A549 treated with Mapracorat at 1 μM for 4 hours (cell line): ENCODE measurements around the gene ADGRE2. TPM values are rescaled to one million over a fixed set of nuclear protein-coding genes. Genes with fewer than 3 reads are reported as not detected.

Experiments used
- total RNA-seq: library from RNA; stranded (reverse); fragments of 200-300 nt; extraction: Qiagen RNA extraction; gene quantifications from 5 replicates; pipeline ENCODE4 v1.2.3, GENCODE V29; 2022

ADGRE2 gene
- 0.44 to 1.1 TPM (median 0.56 TPM) in 5 replicates for total RNA-seq

DNA sequence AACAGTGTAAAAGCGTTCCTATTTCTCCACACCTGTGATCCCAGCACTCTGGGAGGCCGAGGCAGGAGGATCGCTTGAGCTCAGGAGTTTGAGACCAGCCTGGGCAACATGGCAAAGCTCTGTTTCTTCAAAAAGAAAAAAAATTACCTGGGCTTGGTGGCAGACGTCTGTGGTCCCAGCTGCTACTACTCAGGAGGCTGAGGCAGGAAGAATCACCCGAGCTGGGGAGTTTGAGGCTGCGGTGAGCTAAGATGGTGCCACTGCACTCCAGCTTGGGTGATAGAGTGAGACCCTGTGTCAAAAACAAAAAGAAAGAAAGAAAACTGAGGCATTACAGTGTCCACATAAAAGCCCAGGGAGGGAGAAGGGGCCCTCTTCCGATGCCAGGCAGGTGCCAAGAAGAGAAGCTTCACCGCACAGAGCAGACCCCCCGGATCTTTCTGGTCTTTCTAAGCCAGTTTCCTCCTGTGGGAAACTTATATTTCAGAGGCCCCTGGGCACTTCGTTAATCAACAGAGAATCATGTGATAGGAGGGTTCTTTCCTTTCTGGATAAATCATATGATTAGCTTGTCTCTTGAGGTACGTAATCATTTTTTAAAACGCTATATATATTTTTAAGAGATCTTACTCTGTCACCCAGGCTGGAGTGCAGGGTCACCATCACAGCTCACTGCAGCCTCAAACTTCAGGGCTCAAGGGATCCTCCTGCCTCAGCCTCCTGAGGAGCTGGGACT, at the start of gene ADGRE2:
Gene ADGRE2 (minus strand): TSS at position 451 of the 736 bp plus-strand sequence. CDS start 1,804 bp downstream, outside the sequence.

DNA sequence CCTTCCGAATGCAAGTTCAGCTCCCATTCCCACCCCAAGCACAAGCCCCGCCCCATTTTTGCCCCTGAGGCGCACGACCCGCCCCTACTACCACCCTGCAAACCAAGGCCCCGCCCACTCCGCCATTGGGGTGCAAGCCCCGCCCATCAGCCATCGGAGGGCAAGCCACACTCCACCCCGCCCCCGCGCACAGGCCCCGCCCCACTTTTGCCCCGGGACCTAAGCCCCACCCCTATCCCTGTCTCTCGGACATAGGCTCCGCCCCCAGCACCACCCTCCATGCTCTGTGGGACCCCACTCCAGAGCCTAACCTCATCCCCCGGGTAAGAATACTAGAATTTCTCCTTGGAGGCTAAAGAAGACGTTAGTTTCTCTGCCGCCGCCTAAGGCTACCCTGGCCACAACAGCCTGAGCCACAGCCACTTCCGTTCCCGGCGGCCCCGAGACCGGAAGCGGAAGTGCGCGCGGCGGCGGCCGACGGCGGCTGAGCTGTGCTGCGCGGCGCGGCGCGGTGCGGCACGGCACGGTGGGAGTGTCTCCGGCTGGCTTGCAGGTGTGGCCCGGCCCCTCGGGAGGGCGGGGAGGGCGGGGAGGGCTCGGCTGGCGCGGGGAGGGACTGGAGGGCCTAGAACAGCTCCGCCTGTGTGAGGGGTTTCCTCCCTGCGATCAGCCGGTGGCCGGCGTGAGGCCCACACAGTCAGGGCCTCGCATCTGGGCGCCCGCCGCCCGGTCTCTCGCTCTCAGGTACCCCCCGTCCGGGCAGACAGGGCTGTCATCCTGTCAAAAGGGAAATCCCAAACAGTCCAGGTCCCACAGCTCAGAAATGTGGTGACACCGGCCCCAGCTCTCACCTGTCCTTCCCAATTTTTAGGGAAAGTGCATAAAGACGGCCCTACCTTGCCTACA, 88.5 kb downstream of the ADGRE2 start, which contains the start of gene ZNF333:
Gene ZNF333 (plus strand): TSS at position 451 of the 906 bp plus-strand sequence. CDS start 3,444 bp downstream, outside the sequence.

Other genes with a start within 250 kb of the ADGRE2 start
- 155 to 183 TPM (median 173 TPM) in 5 replicates for gene TECR, start 249.0 kb downstream of the ADGRE2 start, total RNA-seq
- 176 to 210 TPM (median 197 TPM) in 5 replicates for gene NDUFB7, start 206.5 kb downstream of the ADGRE2 start, total RNA-seq
- gene CLEC17A, start 195.5 kb downstream of the ADGRE2 start, total RNA-seq: not detected in 5 replicates
- gene ADGRE3, start 103.7 kb downstream of the ADGRE2 start, total RNA-seq: not detected in 5 replicates
- 2.0 to 3.5 TPM (median 3.1 TPM) in 5 replicates for gene ZNF333, start 88.5 kb downstream of the ADGRE2 start, total RNA-seq
- gene OR7A5, start 56.6 kb upstream of the ADGRE2 start, total RNA-seq: not detected in 5 replicates
- not detected in 5 replicates for gene OR7C1, start 56.6 kb upstream of the ADGRE2 start, total RNA-seq
- not detected in 5 replicates for gene OR7A10, start 70.4 kb upstream of the ADGRE2 start, total RNA-seq
- not detected in 5 replicates for gene OR7A17, start 107.6 kb upstream of the ADGRE2 start, total RNA-seq
- not detected in 5 replicates for gene OR7C2, start 162.9 kb upstream of the ADGRE2 start, total RNA-seq
- gene SLC1A6, start 201.3 kb upstream of the ADGRE2 start, total RNA-seq: not detected in 5 replicates